GM12874 (cell line): Measurements from ENCODE around the gene TCERG1L.

ENCODE experiments used
- CTCF ChIP-seq: IDR thresholded peaks from 2 replicates; pipeline ENCODE4 v1.5.1; 2011; ENCODE audit warnings: low read depth, mild to moderate bottlenecking, control low read depth, low read length, moderate library complexity; ENCODE audit not compliant: insufficient read depth

The TCERG1L gene

GRCh38 chr10:131047501-131047900 lies 264.0 kb downstream of the TCERG1L start:
- TF ChIP-seq CTCF, result no peak

GRCh38 chr10:131046194-131046593 lies 265.3 kb downstream of the TCERG1L start:
- TF ChIP-seq CTCF, result no peak

- TF ChIP-seq CTCF, result no peak
These were observed 267.0 kb downstream of the TCERG1L start for GRCh38 chr10:131044379-131045111.

GRCh38 chr10:131043039-131043691 lies 268.4 kb downstream of the TCERG1L start:
- no peak for TF ChIP-seq CTCF
